Small intestine (tissue), 7 donors: ENCODE results near the gene SH3RF2. TPM values are rescaled to one million over a fixed set of nuclear protein-coding genes. Genes with fewer than 3 reads are reported as not detected.
A peak's percentile ranks its signal among the peaks of the same experiment; 100 is the strongest.

ENCODE experiments used
- DNase-seq, 2 donors: peaks; one replicate each; pipeline versions ENCODE4 v3.0.0 to v3.0.0-alpha.2; 2013
- FAIRE-seq: peaks from 2 replicates; lab custom pipeline; 2012; peaks lifted over from hg19 to GRCh38; lab: Jason Lieb, UNC
- H3K27ac ChIP-seq, 3 donors: one replicate each; pipeline ENCODE4 v1.5.1; 2013; ENCODE audit warnings: low read length in 2 of 3, mild to moderate bottlenecking in 2 of 3, control low read depth in 1 of 3, inconsistent platforms in 1 of 3, low read depth in 1 of 3, moderate library complexity in 1 of 3
- H3K27me3 ChIP-seq, 3 donors: one replicate each; pipeline ENCODE4 v1.6.1; 2013; ENCODE audit warnings: low read length in 3 of 3, inconsistent platforms in 1 of 3; ENCODE audit not compliant: control insufficient read depth in 3 of 3, insufficient read depth in 3 of 3
- H3K36me3 ChIP-seq, 3 donors: one replicate each; pipeline ENCODE4 v1.6.1; 2013; ENCODE audit warnings: low read length in 3 of 3, inconsistent platforms in 1 of 3, low read depth in 1 of 3, mild to moderate bottlenecking in 1 of 3, moderate library complexity in 1 of 3; ENCODE audit not compliant: control insufficient read depth in 3 of 3, insufficient read depth in 2 of 3
- H3K4me1 ChIP-seq, 3 donors: one replicate each; pipeline ENCODE4 v1.6.1; 2013; ENCODE audit warnings: low read length in 2 of 3, inconsistent platforms in 1 of 3, low read depth in 1 of 3, mild to moderate bottlenecking in 1 of 3, moderate library complexity in 1 of 3; ENCODE audit not compliant: control insufficient read depth in 3 of 3, insufficient read depth in 2 of 3
- H3K4me3 ChIP-seq, 3 donors: one replicate each; pipeline ENCODE4 v1.5.1; 2013; ENCODE audit warnings: low read length in 3 of 3, control low read depth in 1 of 3, inconsistent platforms in 1 of 3, low read depth in 1 of 3, mild to moderate bottlenecking in 1 of 3, moderate library complexity in 1 of 3
- H3K9me3 ChIP-seq, 2 donors: one replicate each; pipeline ENCODE4 v1.6.1; 2013; ENCODE audit warnings: low read depth in 1 of 2, low read length in 1 of 2; ENCODE audit not compliant: control insufficient read depth in 2 of 2, insufficient read depth in 1 of 2
- WGBS, 3 donors: extraction: QIAGEN DNeasy Blood & Tissue Kit; methylation state at CpG; one replicate each; pipeline ENCODE4 v1.1.7; 2013; 5-methylcytosine and 5-hydroxymethylcytosine counted together
- polyA plus RNA-seq, 4 donors: library from polyadenylated mRNA; stranded (reverse) in 3 of 4; unstranded in 1 of 4; fragments of 200-250 nt in 3 of 4; fragments of 120-200 nt in 1 of 4; gene quantifications; one replicate each; pipeline versions ENCODE4 v1.2.1 to v1.2.3, GENCODE V29; 2013
- donor health status: healthy with polysubstance abuse.
- donor health status: control.
- donor health status: control.
- donor health status: Bipolar disorder and iron deficiency.
- donor health status: healthy.

Gene SH3RF2
- polyA plus RNA-seq, 4 donors = 14.3 to 44.0 (median 24.3) TPM

- H3K27me3 ChIP-seq = no peaks in the 10 kb centered on the region
- peak; percentile 40 to 86 for DNase-seq
- no peak overlapping the region for H3K4me3 ChIP-seq
- H3K9me3 ChIP-seq = no peaks in the 10 kb centered on the region
- peaks cover 0 to 34% (median 5%) of the 10 kb centered on the region in 3 donors for H3K4me1 ChIP-seq
- peaks cover 0 to 19% (median 0%) of the 10 kb centered on the region in 3 donors for H3K36me3 ChIP-seq
- 38 to 65% (median 60%) methylated on average over 3 of the region's 3 CpGs for WGBS, 3 donors
- H3K27ac ChIP-seq = peak overlapping the region in 1 of 3 donors; percentile 57
- no peak for FAIRE-seq
These were observed 103.0 kb downstream of the SH3RF2 start for GRCh38 chr5:146039420-146039819.

- DNase-seq = peak in 1 of 2 donors; percentile 38
- 29 to 49% (median 44%) methylated on average over 3 of the region's 3 CpGs for WGBS, 3 donors
- FAIRE-seq = no peak
These were observed 104.1 kb downstream of the SH3RF2 start for GRCh38 chr5:146040527-146040926.

GRCh38 chr5:146041180-146041789 lies 104.9 kb downstream of the SH3RF2 start:
- 87 to 89% (median 88%) methylated on average over 10 of the region's 10 CpGs for whole genome bisulfite sequencing, 3 donors
- peaks cover 0 to 34% (median 5%) of the 10 kb centered on the region in 3 donors for H3K4me1 ChIP-seq
- H3K27me3 ChIP-seq = no peaks in the 10 kb centered on the region
- no peak overlapping the region for H3K4me3 ChIP-seq
- no peaks in the 10 kb centered on the region for H3K9me3 ChIP-seq
- DNase-seq (no peak), FAIRE-seq (no peak)
- peak overlapping the region in 1 of 3 donors; percentile 57 for H3K27ac ChIP-seq
- H3K36me3 ChIP-seq = peaks cover 0 to 14% (median 0%) of the 10 kb centered on the region in 3 donors

More at GRCh38 chr5:146040527-146040926, 104.1 kb downstream of the SH3RF2 start:
- Histone ChIP-seq H3K4me1 (peaks cover 0 to 34% (median 5%) of the 10 kb centered on the region in 3 donors), H3K27me3 (no peaks in the 10 kb centered on the region), H3K4me3 (no peak overlapping the region), H3K27ac (peak overlapping the region in 2 of 3 donors; percentile 12 to 57), H3K9me3 (no peaks in the 10 kb centered on the region), H3K36me3 (peaks cover 0 to 14% (median 0%) of the 10 kb centered on the region in 3 donors)

GRCh38 chr5:146042628-146043279 lies 106.4 kb downstream of the SH3RF2 start:
- Histone ChIP-seq H3K9me3 (no peaks in the 10 kb centered on the region), H3K27ac (peak overlapping the region in 2 of 3 donors; percentile 21 to 76), H3K4me1 (peaks cover 0 to 40% (median 5%) of the 10 kb centered on the region in 3 donors), H3K36me3 (peaks cover 0 to 12% (median 0%) of the 10 kb centered on the region in 3 donors), H3K4me3 (no peak overlapping the region), H3K27me3 (no peaks in the 10 kb centered on the region)
- peak in 1 of 2 donors; percentile 45 for DNase-seq
- FAIRE-seq = no peak
- WGBS, 3 donors = 34 to 61% (median 51%) methylated on average over 5 of the region's 5 CpGs

GRCh38 chr5:146043722-146044121 lies 107.3 kb downstream of the SH3RF2 start:
- WGBS, 3 donors = 90 to 93% (median 91%) methylated on average over 4 of the region's 4 CpGs
- no peak overlapping the region for H3K27ac ChIP-seq
- no peaks in the 10 kb centered on the region for H3K27me3 ChIP-seq
- H3K4me3 ChIP-seq = no peak overlapping the region
- DNase-seq = no peak
- peaks cover 0 to 18% (median 0%) of the 10 kb centered on the region in 3 donors for H3K36me3 ChIP-seq
- FAIRE-seq = no peak
- H3K4me1 ChIP-seq = peaks cover 0 to 40% (median 5%) of the 10 kb centered on the region in 3 donors
- no peaks in the 10 kb centered on the region for H3K9me3 ChIP-seq

- Histone ChIP-seq H3K4me1 (peaks cover 0 to 12% (median 2%) of the 10 kb centered on the region in 3 donors), H3K9me3 (no peaks in the 10 kb centered on the region), H3K36me3 (peaks cover 0 to 23% (median 3%) of the 10 kb centered on the region in 3 donors), H3K27ac (peak overlapping the region in 1 of 3 donors; percentile 15), H3K4me3 (no peak overlapping the region), H3K27me3 (no peaks in the 10 kb centered on the region)
- DNase-seq (peak in 1 of 2 donors; percentile 81), FAIRE-seq (no peak)
- WGBS, 3 donors = 32 to 58% (median 35%) methylated on average over 4 of the region's 4 CpGs
These were observed 111.0 kb downstream of the SH3RF2 start for GRCh38 chr5:146047396-146047795.

GRCh38 chr5:146048994-146049703 lies 112.8 kb downstream of the SH3RF2 start:
- DNase-seq (peak; percentile 80 to 81), FAIRE-seq (no peak)
- Histone ChIP-seq H3K4me1 (peaks cover 0 to 7% (median 0%) of the 10 kb centered on the region in 3 donors), H3K4me3 (no peak overlapping the region), H3K27ac (no peak overlapping the region), H3K36me3 (peaks cover 2 to 33% (median 3%) of the 10 kb centered on the region in 3 donors), H3K9me3 (no peaks in the 10 kb centered on the region), H3K27me3 (no peaks in the 10 kb centered on the region)
- 59 to 73% (median 62%) methylated on average over 15 of the region's 15 CpGs for WGBS, 3 donors

- no peaks in the 10 kb centered on the region for H3K9me3 ChIP-seq
- H3K4me3 ChIP-seq = no peak overlapping the region
- peaks cover 2 to 37% (median 3%) of the 10 kb centered on the region in 3 donors for H3K36me3 ChIP-seq
- no peaks in the 10 kb centered on the region for H3K27me3 ChIP-seq
- H3K4me1 ChIP-seq = peaks cover 0 to 7% (median 0%) of the 10 kb centered on the region in 3 donors
- WGBS, 3 donors = 69 to 89% (median 83%) methylated on average over 3 of the region's 3 CpGs
- FAIRE-seq = no peak
- DNase-seq = no peak
- H3K27ac ChIP-seq = no peak overlapping the region
These were observed 113.3 kb downstream of the SH3RF2 start for GRCh38 chr5:146049704-146050026.
